Cortex of kidney (tissue), 1 donor: ENCODE results near the gene MMAB.

Experiments
- DNase-seq: peaks from one replicate; lab custom pipeline; 2025; lab: John Stamatoyannopoulos, UW

Gene MMAB

GRCh38 chr12:109573029-109573913 is at the start of gene MMAB, which contains the start of gene MVK:
Gene MMAB, minus strand, starts transcription at chr12:109573504. Its CDS starts 24 bp downstream, at chr12:109573480.
Gene MVK, plus strand, starts transcription at chr12:109573794. Its CDS starts 1,029 bp downstream, at chr12:109574823.
- DNase-seq, result peak; percentile 55

- no peak for DNase-seq
Measured at GRCh38 chr12:109621901-109622364, 48.6 kb upstream of the MMAB start.

- no peak for DNase-seq
Measured at GRCh38 chr12:109621211-109621694, 47.9 kb upstream of the MMAB start.

- no peak for DNase-seq
Measured at GRCh38 chr12:109619002-109619604, 45.8 kb upstream of the MMAB start.

- no peak for DNase-seq
Measured at GRCh38 chr12:109618082-109618481, 44.8 kb upstream of the MMAB start.

GRCh38 chr12:109617491-109617890 is 44.2 kb upstream of the MMAB start:
- DNase-seq, result no peak

GRCh38 chr12:109615556-109616229 is 42.4 kb upstream of the MMAB start:
- no peak for DNase-seq

- no peak for DNase-seq
Measured at GRCh38 chr12:109613649-109614455, 40.5 kb upstream of the MMAB start.

GRCh38 chr12:109612975-109613502 is 39.7 kb upstream of the MMAB start:
- DNase-seq, result no peak

- DNase-seq, result no peak
Measured at GRCh38 chr12:109612003-109612402, 38.7 kb upstream of the MMAB start.

- no peak for DNase-seq
Measured at GRCh38 chr12:109611223-109611622, 37.9 kb upstream of the MMAB start.

GRCh38 chr12:109610523-109610922 is 37.2 kb upstream of the MMAB start:
- DNase-seq, result no peak

GRCh38 chr12:109609342-109609741 is 36.0 kb upstream of the MMAB start:
- no peak for DNase-seq

- no peak for DNase-seq
Measured at GRCh38 chr12:109608793-109609192, 35.5 kb upstream of the MMAB start.

GRCh38 chr12:109608270-109608669 is 35.0 kb upstream of the MMAB start:
- no peak for DNase-seq

- no peak for DNase-seq
Measured at GRCh38 chr12:109607618-109608017, 34.3 kb upstream of the MMAB start.

GRCh38 chr12:109606320-109607028 is 33.2 kb upstream of the MMAB start:
- DNase-seq, result no peak

GRCh38 chr12:109605599-109606228 is 32.4 kb upstream of the MMAB start:
- no peak for DNase-seq

GRCh38 chr12:109605016-109605415 is 31.7 kb upstream of the MMAB start:
- no peak for DNase-seq

GRCh38 chr12:109604132-109604585 is 30.9 kb upstream of the MMAB start:
- DNase-seq, result no peak
